Transverse colon (tissue), 4 donors: ENCODE data around the gene RAB25.

ENCODE experiments used
- POLR2AphosphoS5 ChIP-seq, 3 donors: sonication (generic); formaldehyde crosslinking; IDR thresholded peaks; one replicate each; pipeline ENCODE4 v1.6.1; 2016; ENCODE audit warnings: antibody characterized with exemption in 3 of 3
- TF ChIP-seq, protein P1 (sequence below), 5 experiments: fragments of 200-600 bp in 3 of 5; fragments of 450-650 bp in 2 of 5; sonication (generic) in 3 of 5; IDR thresholded peaks; 1 replicate in 2 of 5; 2 replicates in 3 of 5; pipeline ENCODE4 v1.5.1; 2016 to 2017; ENCODE audit warnings: antibody characterized with exemption in 5 of 5, inconsistent platforms in 3 of 5, mild to moderate bottlenecking in 2 of 5, moderate library complexity in 1 of 5

DNA sequence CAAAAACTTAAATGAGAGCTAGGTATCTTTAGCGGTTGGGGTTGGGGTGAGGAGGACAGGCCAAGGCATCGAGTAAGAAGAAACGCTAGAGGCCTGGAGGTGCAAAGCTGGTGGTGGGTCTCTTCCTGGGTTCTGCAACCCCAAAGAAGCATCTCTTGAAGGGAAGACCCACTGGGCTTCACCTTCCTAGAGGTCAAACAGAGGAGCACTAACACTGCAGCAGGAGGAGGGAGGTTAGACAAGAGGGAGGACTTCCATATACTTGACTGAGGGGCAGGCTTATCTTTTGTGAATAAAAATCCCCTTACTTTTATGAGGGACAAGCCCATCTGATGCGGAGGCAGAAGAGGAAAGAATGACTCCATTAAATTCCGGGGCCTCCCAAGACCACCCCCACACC lies 18.8 kb downstream of the RAB25 start:
- no peak for TF ChIP-seq POLR2AphosphoS5 (IDR thresholded peaks at IDR 0.05)
- TF ChIP-seq, protein P1, sequence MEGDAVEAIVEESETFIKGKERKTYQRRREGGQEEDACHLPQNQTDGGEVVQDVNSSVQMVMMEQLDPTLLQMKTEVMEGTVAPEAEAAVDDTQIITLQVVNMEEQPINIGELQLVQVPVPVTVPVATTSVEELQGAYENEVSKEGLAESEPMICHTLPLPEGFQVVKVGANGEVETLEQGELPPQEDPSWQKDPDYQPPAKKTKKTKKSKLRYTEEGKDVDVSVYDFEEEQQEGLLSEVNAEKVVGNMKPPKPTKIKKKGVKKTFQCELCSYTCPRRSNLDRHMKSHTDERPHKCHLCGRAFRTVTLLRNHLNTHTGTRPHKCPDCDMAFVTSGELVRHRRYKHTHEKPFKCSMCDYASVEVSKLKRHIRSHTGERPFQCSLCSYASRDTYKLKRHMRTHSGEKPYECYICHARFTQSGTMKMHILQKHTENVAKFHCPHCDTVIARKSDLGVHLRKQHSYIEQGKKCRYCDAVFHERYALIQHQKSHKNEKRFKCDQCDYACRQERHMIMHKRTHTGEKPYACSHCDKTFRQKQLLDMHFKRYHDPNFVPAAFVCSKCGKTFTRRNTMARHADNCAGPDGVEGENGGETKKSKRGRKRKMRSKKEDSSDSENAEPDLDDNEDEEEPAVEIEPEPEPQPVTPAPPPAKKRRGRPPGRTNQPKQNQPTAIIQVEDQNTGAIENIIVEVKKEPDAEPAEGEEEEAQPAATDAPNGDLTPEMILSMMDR (IDR thresholded peaks at IDR 0.05), result no peak
